ENCODE results near the gene POMGNT2. TPM values are rescaled to one million over a fixed set of nuclear protein-coding genes. Genes with fewer than 3 reads are reported as not detected.
A peak's percentile ranks its signal among the peaks of the same experiment; 100 is the strongest.

Gene POMGNT2
- total RNA-seq, 4 donors from 2014 or later = 20.4 to 72.8 (median 52.4) TPM

DNA sequence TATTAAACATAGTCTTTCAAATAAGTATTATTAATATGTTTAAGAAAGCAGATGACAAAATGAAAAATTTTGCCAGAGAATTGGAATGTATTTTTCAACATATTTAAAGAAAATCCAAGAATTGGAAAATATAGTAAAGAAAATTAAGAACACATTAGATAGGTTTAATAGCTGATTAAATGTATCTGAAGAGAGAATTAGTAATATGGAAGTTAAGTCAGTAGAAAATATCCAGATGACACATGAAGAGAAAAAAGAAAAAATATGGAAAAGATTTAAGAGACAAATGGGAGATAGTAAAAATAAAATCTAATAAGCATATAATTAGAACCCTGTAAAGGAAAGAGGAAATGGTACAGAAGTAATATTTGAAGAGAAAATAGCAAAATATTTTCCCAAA is 18.0 kb upstream of the POMGNT2 start:
- intact Hi-C loops (cut with DNase I; ENCODE audit: low total_unique reads) = no loop called here
- H3K4me1 ChIP-seq = no peaks in the 10 kb centered on the region
- DNase-seq (no peak), ATAC-seq (no peak)
- in situ Hi-C loops (cut with MboI; ENCODE audit: low sequenced_read_pairs in 4 of 4) = no loop called here
- TF ChIP-seq, protein P1, sequence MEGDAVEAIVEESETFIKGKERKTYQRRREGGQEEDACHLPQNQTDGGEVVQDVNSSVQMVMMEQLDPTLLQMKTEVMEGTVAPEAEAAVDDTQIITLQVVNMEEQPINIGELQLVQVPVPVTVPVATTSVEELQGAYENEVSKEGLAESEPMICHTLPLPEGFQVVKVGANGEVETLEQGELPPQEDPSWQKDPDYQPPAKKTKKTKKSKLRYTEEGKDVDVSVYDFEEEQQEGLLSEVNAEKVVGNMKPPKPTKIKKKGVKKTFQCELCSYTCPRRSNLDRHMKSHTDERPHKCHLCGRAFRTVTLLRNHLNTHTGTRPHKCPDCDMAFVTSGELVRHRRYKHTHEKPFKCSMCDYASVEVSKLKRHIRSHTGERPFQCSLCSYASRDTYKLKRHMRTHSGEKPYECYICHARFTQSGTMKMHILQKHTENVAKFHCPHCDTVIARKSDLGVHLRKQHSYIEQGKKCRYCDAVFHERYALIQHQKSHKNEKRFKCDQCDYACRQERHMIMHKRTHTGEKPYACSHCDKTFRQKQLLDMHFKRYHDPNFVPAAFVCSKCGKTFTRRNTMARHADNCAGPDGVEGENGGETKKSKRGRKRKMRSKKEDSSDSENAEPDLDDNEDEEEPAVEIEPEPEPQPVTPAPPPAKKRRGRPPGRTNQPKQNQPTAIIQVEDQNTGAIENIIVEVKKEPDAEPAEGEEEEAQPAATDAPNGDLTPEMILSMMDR (IDR thresholded peaks at IDR 0.05 in 4 of 5, conservative IDR thresholded peaks at IDR 0.05 in 1 of 5) = no peak
- no peak for TF ChIP-seq POLR2A (IDR thresholded peaks at IDR 0.05)
- H3K4me3 ChIP-seq = no peak overlapping the region
- no peaks in the 10 kb centered on the region for H3K9me3 ChIP-seq
- H3K27ac ChIP-seq = no peak overlapping the region
- no peaks in the 10 kb centered on the region for H3K27me3 ChIP-seq
- no peaks in the 10 kb centered on the region for H3K36me3 ChIP-seq

DNA sequence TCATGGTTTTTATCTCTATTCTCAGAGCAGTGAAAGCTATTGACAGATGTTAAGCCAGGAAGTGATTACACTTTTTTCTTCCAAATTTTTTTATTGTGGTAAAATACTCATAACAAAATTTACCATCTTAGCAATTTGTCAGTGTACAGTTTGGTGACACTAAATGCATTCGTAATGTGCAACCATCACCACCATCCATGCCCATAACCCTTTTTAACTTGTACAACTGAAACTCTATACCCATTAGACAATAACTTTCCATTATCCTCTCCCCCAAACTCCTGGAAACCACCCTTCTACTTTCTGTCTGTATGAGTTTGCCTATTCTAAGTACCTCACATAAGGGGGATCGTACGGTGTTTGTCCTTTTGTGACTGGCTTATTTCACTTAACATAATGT is 15.1 kb upstream of the POMGNT2 start:
- no peak for TF ChIP-seq POLR2A (IDR thresholded peaks at IDR 0.05)
- TF ChIP-seq, protein P1 (IDR thresholded peaks at IDR 0.05 in 4 of 5, conservative IDR thresholded peaks at IDR 0.05 in 1 of 5) = no peak
- in situ Hi-C loops (cut with MboI; ENCODE audit: low sequenced_read_pairs in 4 of 4) = no loop called here
- Histone ChIP-seq H3K36me3 (no peaks in the 10 kb centered on the region), H3K9me3 (no peaks in the 10 kb centered on the region), H3K27me3 (no peaks in the 10 kb centered on the region), H3K27ac (no peak overlapping the region), H3K4me1 (no peaks in the 10 kb centered on the region), H3K4me3 (no peak overlapping the region)
- DNase-seq (no peak), ATAC-seq (no peak)
- intact Hi-C loops (cut with DNase I; ENCODE audit: low total_unique reads) = no loop called here

DNA sequence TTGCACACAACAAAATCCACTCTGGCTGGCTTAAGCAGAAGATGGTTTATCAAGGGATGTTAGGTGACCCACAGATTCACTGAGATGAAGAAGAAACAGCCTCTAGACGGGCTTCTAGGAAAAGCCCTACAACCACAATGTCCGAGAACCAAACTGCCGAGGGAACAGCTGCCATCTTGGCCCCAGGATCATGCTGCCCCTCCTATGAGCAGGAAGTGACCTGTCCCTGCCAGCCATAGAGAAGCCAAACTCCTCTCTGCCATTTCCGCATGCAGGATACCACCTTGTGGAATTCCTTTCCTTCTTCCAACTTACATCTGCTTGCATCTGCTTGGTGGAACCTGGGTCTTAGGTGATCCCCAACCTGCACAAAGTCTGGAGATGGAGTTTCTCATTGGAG is 11.4 kb upstream of the POMGNT2 start:
- Histone ChIP-seq H3K27me3 (no peaks in the 10 kb centered on the region), H3K4me3 (no peak overlapping the region), H3K36me3 (no peaks in the 10 kb centered on the region), H3K27ac (no peak overlapping the region), H3K9me3 (no peaks in the 10 kb centered on the region), H3K4me1 (no peaks in the 10 kb centered on the region)
- DNase-seq = no peak
- in situ Hi-C loops (cut with MboI; ENCODE audit: low sequenced_read_pairs in 4 of 4) (no loop called here), intact Hi-C loops (cut with DNase I; ENCODE audit: low total_unique reads) (no loop called here)
- no peak for ATAC-seq
- no peak for TF ChIP-seq POLR2A (IDR thresholded peaks at IDR 0.05)
- TF ChIP-seq, protein P1 (IDR thresholded peaks at IDR 0.05 in 4 of 5, conservative IDR thresholded peaks at IDR 0.05 in 1 of 5) = no peak

DNA sequence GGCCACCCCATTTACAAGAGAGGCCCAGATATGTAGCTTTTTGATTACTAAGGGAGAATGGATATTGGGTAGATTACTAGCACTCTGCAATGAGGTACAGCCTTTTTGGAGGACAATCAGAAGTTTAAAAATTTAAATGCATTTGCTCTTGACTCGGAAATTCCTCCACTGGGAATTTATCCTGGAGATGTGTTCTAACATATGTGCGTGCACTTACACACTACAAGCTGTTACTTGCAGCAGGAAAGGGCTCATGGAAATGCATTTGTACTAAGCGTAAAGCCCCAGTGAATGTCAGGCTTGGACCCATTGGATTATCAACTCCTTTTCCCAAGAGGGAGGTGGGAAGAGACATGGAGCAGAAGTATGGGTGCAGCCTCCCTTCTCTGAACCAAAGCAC is 7.8 kb upstream of the POMGNT2 start:
- H3K27ac ChIP-seq = no peak overlapping the region
- H3K4me3 ChIP-seq = no peak overlapping the region
- in situ Hi-C loops (cut with MboI; ENCODE audit: low sequenced_read_pairs in 4 of 4) = no loop called here
- DNase-seq (no peak), ATAC-seq (no peak)
- no peaks in the 10 kb centered on the region for H3K27me3 ChIP-seq
- intact Hi-C loops (cut with DNase I; ENCODE audit: low total_unique reads) = no loop called here
- TF ChIP-seq, protein P1 (IDR thresholded peaks at IDR 0.05 in 4 of 5, conservative IDR thresholded peaks at IDR 0.05 in 1 of 5) = no peak
- TF ChIP-seq POLR2A (IDR thresholded peaks at IDR 0.05) = no peak
- no peaks in the 10 kb centered on the region for H3K36me3 ChIP-seq
- H3K9me3 ChIP-seq = no peaks in the 10 kb centered on the region
- no peaks in the 10 kb centered on the region for H3K4me1 ChIP-seq

DNA sequence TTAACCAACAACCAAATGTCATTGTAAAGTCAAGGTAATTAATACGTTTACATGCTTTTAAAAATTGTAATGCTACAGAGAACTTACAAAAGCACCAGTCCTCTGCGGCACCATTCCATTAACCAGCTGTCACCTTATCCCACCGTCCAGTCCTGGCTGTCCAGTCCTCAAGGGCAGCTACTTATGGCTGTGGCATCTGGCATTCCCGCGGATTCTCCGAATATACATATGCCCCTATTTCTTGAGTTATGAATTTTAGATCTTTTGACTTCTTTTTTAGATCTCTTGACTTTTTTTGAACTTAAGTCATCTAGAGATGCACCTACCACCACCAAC is 382 bp upstream of the POMGNT2 start:
- peak in 1 of 2 donors; percentile 34 for ATAC-seq
- no peaks in the 10 kb centered on the region for H3K27me3 ChIP-seq
- H3K36me3 ChIP-seq = no peaks in the 10 kb centered on the region
- peaks cover 18 to 23% of the 10 kb centered on the region in 2 donors for H3K4me1 ChIP-seq
- DNase-seq = no peak
- TF ChIP-seq, protein P1 (IDR thresholded peaks at IDR 0.05 in 4 of 5, conservative IDR thresholded peaks at IDR 0.05 in 1 of 5) = no peak
- TF ChIP-seq POLR2A (IDR thresholded peaks at IDR 0.05) = no peak
- in situ Hi-C loops (cut with MboI; ENCODE audit: low sequenced_read_pairs in 4 of 4) = no loop called here
- intact Hi-C loops (cut with DNase I; ENCODE audit: low total_unique reads) = loop anchor here (2.0 to 5.0 kb wide), 2 partner anchors 105 to 181 kb away; partner anchors contain the start of gene SNRK
- no peaks in the 10 kb centered on the region for H3K9me3 ChIP-seq
- H3K4me3 ChIP-seq = peak overlapping the region; percentile 78 to 95 (median 93)
- peak overlapping the region in 2 of 4 donors; percentile 40 to 88 for H3K27ac ChIP-seq

Measured in gastrocnemius medialis (tissue), 4 donors.